HG03469 (cell line): Measurements from ENCODE around the gene TRMT61B.

Experiments
- ATAC-seq: cut with Tn5 transposase; IDR thresholded peaks from one replicate; pipeline ENCODE4 v1.9.1; 2021; ENCODE audit warnings: mild to moderate bottlenecking, moderate library complexity, moderate number of reproducible peaks; ENCODE audit not compliant: unreplicated experiment

TRMT61B gene

GRCh38 chr2:28868611-28869010 is 1.5 kb downstream of the TRMT61B start:
- no peak for ATAC-seq

DNA sequence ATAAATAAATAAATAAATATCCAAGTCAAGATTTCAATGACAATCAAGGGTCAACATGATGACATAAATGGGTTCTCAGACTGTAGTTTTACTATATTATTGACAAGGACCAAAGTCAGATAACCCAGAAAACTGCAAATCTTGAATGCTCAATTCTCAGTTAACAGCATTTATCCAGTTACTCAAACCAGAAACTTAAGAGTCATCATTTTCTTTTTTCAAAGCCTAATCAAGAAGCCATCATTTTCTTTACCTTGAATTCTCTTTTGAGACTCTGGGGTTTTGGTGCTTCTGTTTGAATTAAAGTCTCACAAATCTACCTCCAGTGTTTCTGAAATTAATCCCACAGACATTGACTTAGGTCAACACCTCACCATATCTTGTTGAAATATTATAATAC is 14.1 kb downstream of the TRMT61B start:
- no peak for ATAC-seq

- no peak for ATAC-seq
These were observed 14.9 kb downstream of the TRMT61B start for GRCh38 chr2:28855193-28855592.

- no peak for ATAC-seq
These were observed 28.1 kb downstream of the TRMT61B start for GRCh38 chr2:28842042-28842441.

DNA sequence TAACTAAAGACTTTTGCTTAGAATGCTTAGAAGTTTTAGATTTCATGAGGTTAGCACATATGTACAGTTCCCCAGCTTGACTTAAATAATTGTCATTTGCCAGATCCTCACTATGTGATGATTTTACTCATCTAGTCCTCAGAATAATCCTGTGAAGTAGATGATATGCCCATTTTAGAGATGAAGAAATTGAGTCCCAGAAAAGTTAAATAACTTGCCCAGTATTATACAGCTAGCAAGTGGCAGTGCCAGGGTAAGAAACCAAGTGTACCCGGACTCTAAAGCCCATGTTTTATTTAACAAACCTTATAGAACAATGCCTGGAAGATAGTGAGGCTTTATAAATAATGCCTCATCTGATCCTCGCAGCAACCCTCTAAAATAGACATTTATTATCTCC is 31.1 kb downstream of the TRMT61B start:
- no peak for ATAC-seq

- ATAC-seq: no peak
These were observed 34.3 kb downstream of the TRMT61B start for GRCh38 chr2:28835781-28836180.

DNA sequence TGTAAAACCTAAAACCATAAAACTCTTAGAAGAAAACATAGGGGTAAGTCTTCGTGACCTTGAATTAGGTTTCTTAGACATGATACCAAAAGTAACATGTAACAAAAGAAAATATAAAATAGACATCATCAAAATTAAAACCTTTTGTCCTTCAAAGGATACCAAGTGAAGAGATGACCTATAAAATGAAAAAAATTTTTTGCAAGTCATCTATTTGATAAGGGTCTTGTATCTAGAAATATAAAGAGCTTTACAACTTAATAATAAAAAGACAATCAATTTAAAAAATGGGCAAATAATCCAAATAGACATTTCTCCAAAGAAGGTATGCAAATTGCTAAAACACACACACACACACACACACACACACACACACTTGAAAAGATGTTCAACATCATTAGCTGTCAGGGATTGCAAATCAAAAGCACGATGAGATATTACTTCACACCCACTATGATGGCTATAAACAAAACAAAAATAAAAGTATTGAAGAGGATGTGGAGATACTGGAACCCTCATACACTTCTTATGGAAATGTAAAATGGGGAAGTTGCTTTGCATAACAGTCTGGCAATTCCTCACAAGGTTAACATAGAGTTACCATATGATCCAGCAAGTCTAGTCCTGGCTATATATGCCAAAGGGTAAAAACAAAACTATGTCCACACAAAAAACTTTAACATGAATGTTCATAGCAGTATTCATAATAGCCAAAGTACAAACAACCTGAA is 36.2 kb downstream of the TRMT61B start:
- no peak for ATAC-seq

GRCh38 chr2:28828382-28828781 is 41.7 kb downstream of the TRMT61B start:
- ATAC-seq: no peak

- no peak for ATAC-seq
These were observed 45.2 kb downstream of the TRMT61B start for GRCh38 chr2:28824870-28825269.

GRCh38 chr2:28824207-28824606 is 45.9 kb downstream of the TRMT61B start:
- ATAC-seq: no peak

DNA sequence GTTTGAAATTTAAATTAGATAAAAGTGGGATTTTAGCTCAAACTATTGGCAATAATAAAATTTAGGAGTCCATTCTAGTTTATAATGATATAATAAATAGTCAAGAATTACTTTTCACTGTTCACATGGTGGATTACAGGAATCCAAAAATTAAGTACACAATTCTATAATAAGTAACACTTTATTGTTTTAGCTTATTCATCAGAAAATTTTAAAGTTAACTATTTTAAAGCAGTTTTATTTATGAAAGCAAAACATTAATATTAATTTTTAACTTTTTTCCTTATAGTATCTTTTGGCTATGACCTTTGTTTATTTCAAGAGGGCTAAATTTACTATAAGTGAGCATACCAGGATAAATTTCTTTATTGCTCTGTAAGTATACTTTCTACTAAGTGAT is 48.1 kb downstream of the TRMT61B start:
- no peak for ATAC-seq

GRCh38 chr2:28821295-28821958 is 48.7 kb downstream of the TRMT61B start:
- ATAC-seq: no peak

DNA sequence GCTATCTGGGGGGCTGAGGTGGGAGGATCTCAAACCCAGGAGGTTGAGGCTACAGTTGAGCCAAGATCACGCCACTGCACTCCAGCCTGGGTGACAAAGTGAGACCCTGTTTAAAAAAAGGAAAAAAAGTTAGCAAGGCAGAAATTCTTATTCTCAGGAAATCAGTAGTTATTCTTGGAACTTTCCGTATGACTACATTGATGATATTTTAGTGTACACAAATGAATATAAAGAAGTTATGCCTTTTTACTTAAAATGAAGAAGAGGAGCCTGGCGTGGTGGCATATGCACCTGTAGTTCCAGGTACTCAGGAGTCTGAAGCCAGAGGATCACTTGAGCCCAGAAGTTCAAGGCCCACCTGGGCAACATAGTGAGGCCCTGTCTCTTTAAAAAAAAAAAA is 52.1 kb downstream of the TRMT61B start:
- ATAC-seq: no peak

GRCh38 chr2:28810384-28811285 is 59.5 kb downstream of the TRMT61B start, which contains the start of gene SPDYA:
TSS of gene SPDYA (plus strand) at chr2:28810834. CDS start at chr2:28816015, 5,181 bp downstream.
- ATAC-seq: peak; percentile 59

DNA sequence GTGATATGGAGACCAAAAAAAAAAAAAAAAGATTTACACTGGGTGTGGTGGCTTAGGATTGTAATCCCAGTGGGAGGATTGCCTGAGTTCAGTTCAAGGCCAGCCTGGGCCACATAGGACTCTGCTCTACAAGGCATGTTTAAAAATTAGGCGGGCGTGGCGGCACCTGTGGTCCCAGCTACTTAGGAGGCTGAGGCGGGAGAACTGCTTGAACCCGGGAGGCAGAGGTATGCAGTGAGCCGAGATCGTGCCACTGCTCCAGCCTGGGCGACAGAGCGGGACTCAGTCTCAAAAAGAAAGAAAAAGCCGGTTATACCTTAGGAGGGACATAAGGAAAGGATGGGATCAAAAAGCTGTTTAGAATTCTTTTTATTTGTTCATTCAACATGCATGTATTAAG is 60.2 kb downstream of the TRMT61B start:
- no peak for ATAC-seq

GRCh38 chr2:28802975-28803429 is 67.1 kb downstream of the TRMT61B start:
- ATAC-seq: no peak

DNA sequence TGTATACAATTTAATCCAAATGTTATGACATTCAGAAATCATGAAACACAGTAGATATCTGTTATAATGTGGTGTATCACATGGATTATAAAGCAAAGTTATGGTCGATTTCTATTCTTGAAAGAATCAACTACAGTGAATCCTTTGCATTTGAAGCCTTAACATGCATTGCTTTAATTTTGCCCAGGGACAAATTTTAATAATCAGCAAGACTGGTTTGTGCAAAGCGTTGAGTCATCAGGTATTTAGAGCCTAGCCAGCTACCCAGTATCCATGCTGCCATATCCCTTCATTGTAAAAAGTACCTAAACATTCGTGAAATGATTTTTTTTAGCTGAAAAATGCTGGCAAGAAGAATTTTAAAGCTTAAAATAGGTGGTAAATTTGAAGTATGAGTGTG is 68.4 kb downstream of the TRMT61B start:
- no peak for ATAC-seq
